ENCODE results near the gene MGAT2.
A peak's percentile ranks its signal among the peaks of the same experiment; 100 is the strongest.
"Not testable (repeated sequence)": the region's sequence is repeated elsewhere in the genome, so short reads cannot be mapped to it uniquely, and the experiment has no call there.

MGAT2 gene

GRCh38 chr14:49620182-49621113 is at the start of gene MGAT2, which contains the start of gene RPL36AL:
Gene MGAT2, plus strand, starts transcription at chr14:49620799. Its CDS starts 470 bp downstream, at chr14:49621269.
Gene RPL36AL, minus strand, starts transcription at chr14:49620626. Its CDS starts 1,522 bp downstream, at chr14:49619104.
- peak; percentile 86 to 89 for DNase-seq (ENCODE audit: low read depth in 1 of 2, low spot score in 1 of 2)

- no peak for DNase-seq (ENCODE audit: low read depth in 1 of 2, low spot score in 1 of 2)
Observed at GRCh38 chr14:49574038-49574437, 46.6 kb upstream of the MGAT2 start.

GRCh38 chr14:49578141-49578540 is 42.5 kb upstream of the MGAT2 start:
- no peak for DNase-seq (ENCODE audit: low read depth in 1 of 2, low spot score in 1 of 2)

- no peak for DNase-seq (ENCODE audit: low read depth in 1 of 2, low spot score in 1 of 2)
Observed at GRCh38 chr14:49579841-49580240, 40.8 kb upstream of the MGAT2 start.

- no peak for DNase-seq (ENCODE audit: low read depth in 1 of 2, low spot score in 1 of 2)
Observed at GRCh38 chr14:49581209-49582112, 39.1 kb upstream of the MGAT2 start.

GRCh38 chr14:49582113-49582977 is 38.3 kb upstream of the MGAT2 start:
- DNase-seq (ENCODE audit: low read depth in 1 of 2, low spot score in 1 of 2), result no peak

GRCh38 chr14:49583629-49584028 is 37.0 kb upstream of the MGAT2 start:
- DNase-seq (ENCODE audit: low read depth in 1 of 2, low spot score in 1 of 2), result no peak

- DNase-seq (ENCODE audit: low read depth in 1 of 2, low spot score in 1 of 2), result no peak
Observed at GRCh38 chr14:49584058-49584457, 36.5 kb upstream of the MGAT2 start.

- not testable (repeated sequence) for DNase-seq (ENCODE audit: low read depth in 1 of 2, low spot score in 1 of 2)
Observed at GRCh38 chr14:49584981-49585640, 35.5 kb upstream of the MGAT2 start.

GRCh38 chr14:49585803-49586672 is 34.6 kb upstream of the MGAT2 start, which contains the start of gene RPS29:
Gene RPS29, minus strand, starts transcription at chr14:49586380. Its CDS starts 34 bp downstream, at chr14:49586346.
- peak; percentile 94 to 97 for DNase-seq (ENCODE audit: low read depth in 1 of 2, low spot score in 1 of 2)

- DNase-seq (ENCODE audit: low read depth in 1 of 2, low spot score in 1 of 2), result no peak
Observed at GRCh38 chr14:49586673-49587460, 33.7 kb upstream of the MGAT2 start.

GRCh38 chr14:49589387-49589786 is 31.2 kb upstream of the MGAT2 start:
- DNase-seq (ENCODE audit: low read depth in 1 of 2, low spot score in 1 of 2), result no peak

GRCh38 chr14:49593016-49593415 is 27.6 kb upstream of the MGAT2 start:
- DNase-seq (ENCODE audit: low read depth in 1 of 2, low spot score in 1 of 2), result no peak

GRCh38 chr14:49594347-49595091 is 26.1 kb upstream of the MGAT2 start:
- DNase-seq (ENCODE audit: low read depth in 1 of 2, low spot score in 1 of 2), result no peak

GRCh38 chr14:49598189-49598484 is 22.5 kb upstream of the MGAT2 start:
- DNase-seq (ENCODE audit: low read depth in 1 of 2, low spot score in 1 of 2), result no peak

- DNase-seq (ENCODE audit: low read depth in 1 of 2, low spot score in 1 of 2), result peak; percentile 71 to 82
Observed at GRCh38 chr14:49598485-49599300, 21.9 kb upstream of the MGAT2 start, which contains the start of gene LRR1. Gene LRR1, plus strand, starts transcription at chr14:49598940. Its CDS starts 81 bp downstream, at chr14:49599021.

GRCh38 chr14:49607583-49607982 is 13.0 kb upstream of the MGAT2 start:
- DNase-seq (ENCODE audit: low read depth in 1 of 2, low spot score in 1 of 2), result no peak
